Measurements from ENCODE around the gene STT3A.

Gene STT3A

DNA sequence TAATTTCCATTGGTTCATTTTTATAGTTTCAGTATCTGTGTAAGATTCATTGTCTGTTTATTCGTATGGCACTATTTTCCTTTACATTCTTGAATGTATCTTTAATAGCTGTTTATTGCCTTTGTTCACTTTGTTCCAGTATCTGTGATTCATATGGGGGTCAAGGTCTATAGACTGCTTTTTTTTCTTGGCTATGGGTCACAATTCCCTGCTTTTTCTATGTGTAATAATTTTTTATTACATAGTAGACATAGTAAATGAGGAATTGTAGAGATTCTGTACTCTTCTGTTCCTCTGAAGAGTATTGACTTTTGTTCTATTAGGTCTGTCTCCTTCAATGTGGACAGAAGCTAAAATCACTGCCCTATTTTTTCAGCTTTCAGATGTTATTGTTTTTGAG is 77.5 kb downstream of the STT3A start:
- no peak for DNase-seq
- no peaks in the 10 kb centered on the region for H3K4me1 Mint-ChIP-seq
- H3K27me3 Mint-ChIP-seq (ENCODE audit: low read depth, poor library complexity), result no peaks in the 10 kb centered on the region
- H3K9me3 Mint-ChIP-seq, result peaks cover 28% of the 10 kb centered on the region
- no peak overlapping the region for H3K4me3 Mint-ChIP-seq
- H3K27ac Mint-ChIP-seq, result no peak overlapping the region
- TF ChIP-seq CTCF (IDR thresholded peaks at IDR 0.05), result no peak
- peaks cover 52% of the 10 kb centered on the region for H3K36me3 Mint-ChIP-seq (ENCODE audit: low read depth)

- Mint-ChIP-seq H3K4me3 (no peak overlapping the region), H3K27ac (no peak overlapping the region), H3K4me1 (no peaks in the 10 kb centered on the region), H3K9me3 (peaks cover 15% of the 10 kb centered on the region), H3K36me3 (ENCODE audit: low read depth) (peaks cover 43% of the 10 kb centered on the region), H3K27me3 (ENCODE audit: low read depth, poor library complexity) (no peaks in the 10 kb centered on the region)
- DNase-seq, result no peak
- no peak for TF ChIP-seq CTCF (IDR thresholded peaks at IDR 0.05)
These were observed 78.9 kb downstream of the STT3A start for GRCh38 chr11:125671561-125671960.
